GM11168 (cell line): Measurements from ENCODE around the gene MPRIP.

Source experiments
- in situ Hi-C: fragments of 300-500 bp; cut with MboI; formaldehyde crosslinking; loops from one replicate; pipeline ENCODE4 v1.12.0; 2022; ENCODE audit warnings: low sequenced_read_pairs; ENCODE audit not compliant: unreplicated experiment

MPRIP gene

DNA sequence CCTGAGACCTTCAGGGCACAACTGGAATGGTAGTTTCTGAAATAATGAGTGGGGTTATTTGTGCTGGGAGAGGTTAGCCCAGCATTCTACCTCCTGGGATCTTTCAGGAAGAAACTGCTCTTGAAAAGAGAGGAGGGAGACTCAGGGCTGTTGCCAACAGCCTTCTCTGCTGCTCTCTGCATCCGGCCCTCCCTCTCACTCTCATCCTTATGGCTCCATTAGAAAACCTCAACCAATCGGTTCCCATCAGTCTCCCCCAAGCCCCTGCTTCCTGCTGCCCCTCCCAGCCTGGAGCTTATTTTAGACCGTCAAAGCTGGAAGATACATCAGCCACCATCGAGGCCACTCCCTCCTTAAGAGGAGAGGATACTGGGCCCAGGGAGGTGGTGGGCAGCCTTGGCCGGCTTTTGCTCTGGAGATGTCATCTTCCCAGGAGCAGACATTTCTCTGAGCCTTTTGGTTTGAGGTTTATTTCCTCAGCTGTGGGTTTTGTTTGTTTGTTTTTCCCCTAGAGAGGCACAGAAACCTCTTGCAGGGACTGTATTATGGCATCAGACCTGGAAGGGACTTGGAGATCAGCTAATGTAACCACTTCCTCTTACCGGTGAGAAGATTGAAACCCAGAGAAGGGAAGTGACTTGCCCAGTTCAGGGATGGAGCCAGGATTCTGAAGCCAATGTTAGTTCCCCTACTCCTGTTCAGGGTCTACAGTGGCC, 2.7 kb downstream of the MPRIP start:
- in situ Hi-C loops: no loop called here

DNA sequence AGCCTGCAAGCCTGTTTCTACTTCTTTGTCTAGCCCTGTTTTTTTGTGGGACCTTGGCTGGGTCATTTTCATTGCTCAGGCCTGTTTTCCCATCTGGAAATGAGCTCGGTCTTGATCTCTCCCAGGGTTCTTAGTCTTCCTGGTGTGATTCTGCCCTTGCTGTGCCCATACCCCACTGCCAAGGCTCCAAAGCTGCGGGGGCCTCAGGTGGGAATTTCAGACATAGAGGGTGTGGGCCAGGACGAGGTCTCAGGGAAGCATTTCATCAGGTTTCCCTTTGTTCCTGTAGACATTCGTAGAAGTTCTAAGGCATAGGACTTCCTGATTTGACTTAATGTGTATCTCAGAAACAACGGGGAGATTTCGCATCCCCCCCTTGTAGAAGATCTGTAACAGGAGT, 5.8 kb downstream of the MPRIP start:
- in situ Hi-C loops: no loop called here

DNA sequence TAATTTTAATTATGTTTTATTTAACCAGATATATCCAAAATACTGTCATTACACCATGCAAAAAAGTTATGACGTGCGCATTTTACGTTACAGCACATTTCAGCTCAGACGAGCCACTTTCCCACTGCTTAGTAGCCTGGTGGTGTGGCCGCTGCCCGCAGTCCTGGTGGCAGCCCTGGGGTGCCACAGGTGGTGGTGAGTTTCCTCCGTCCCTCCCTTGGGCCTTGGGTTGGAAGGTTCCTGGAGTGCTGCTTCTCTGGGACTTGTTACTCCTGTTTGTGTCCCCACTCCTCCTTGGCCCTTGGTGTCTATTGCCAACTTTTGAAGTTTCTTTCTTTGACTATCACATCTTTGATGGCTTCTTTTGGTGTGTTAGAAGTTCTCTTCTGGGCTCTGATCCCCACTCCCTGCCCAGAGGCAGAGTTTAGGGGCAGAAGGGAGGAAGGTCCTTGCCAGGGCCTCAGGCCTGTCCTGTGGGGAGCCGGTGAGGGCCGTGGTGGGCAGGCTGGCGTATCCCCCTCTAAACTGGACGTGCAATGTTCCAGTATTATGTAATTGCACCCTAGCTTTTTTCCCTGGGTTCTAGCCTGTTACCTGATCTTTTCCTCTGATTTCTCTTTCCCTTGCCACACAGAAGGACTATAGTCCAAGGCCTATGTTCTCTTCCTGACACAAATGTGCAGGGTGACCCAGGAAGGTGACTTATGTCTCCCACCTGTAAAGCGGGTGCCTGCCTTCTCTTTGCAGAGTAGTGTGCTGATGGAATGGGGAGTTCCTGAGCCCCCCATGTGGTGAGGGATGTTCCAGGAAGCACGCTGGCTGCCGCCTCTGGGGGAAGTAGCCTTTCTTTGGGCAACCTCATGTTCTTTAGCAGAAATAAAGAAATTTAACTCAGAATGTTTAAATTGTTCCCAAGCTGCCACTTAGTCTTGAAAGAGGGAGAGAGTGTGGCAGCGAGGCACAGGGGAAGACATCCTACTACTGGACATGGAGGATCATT, 8.4 kb downstream of the MPRIP start:
- in situ Hi-C loops: no loop called here

DNA sequence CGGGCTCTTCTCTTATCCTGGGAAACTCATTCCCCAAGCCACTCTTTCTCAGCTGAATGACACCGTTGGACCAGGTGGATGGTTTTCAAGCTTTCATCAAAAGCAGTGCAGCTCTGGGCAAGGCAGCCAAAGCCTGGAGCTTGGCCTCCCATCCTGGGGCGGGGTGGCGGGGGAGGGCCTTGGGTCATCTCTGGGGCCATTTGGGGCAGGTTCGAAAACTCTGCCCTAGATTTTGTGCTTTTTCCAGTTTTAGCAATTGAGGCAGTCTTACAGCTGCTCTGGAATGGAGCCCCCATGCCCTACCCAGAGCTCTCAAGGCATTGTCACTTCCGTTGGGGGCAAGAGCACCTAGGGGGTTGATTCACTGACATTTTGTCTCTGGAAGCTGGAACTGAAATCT, 9.1 kb downstream of the MPRIP start:
- in situ Hi-C loops: no loop called here

DNA sequence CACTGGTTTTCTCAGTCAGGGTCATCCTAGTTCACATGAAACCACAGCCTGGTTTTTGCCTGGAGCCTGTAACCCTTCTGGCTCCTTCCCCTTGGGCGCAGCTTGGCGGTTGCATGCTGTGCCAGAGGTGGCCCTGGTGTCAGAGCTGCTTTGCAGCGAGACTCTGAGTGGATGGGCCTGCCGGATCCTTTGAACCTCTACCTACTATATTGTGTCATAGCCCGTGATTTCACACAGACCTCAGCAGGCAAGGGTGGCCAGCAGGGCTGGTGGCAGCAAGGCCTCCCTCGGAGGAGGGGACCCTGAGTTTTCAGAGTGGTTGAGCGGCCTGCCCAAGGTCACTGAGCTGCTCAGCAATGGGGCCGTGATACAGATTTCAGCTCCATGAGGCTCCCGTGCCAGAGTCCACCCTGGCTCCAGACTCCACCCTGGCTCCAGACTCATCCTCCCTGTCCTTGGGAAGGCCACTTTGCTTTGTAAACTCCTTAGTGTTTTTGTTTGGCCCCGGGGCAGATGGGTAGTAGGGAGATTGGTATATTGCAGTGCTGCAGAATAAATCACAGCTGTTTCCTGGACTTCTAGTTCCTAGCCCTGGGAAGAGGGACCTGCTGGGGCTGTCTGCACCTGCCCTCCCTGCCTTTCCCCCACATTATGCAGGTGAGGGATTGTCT, 9.7 kb downstream of the MPRIP start:
- in situ Hi-C loops: no loop called here

DNA sequence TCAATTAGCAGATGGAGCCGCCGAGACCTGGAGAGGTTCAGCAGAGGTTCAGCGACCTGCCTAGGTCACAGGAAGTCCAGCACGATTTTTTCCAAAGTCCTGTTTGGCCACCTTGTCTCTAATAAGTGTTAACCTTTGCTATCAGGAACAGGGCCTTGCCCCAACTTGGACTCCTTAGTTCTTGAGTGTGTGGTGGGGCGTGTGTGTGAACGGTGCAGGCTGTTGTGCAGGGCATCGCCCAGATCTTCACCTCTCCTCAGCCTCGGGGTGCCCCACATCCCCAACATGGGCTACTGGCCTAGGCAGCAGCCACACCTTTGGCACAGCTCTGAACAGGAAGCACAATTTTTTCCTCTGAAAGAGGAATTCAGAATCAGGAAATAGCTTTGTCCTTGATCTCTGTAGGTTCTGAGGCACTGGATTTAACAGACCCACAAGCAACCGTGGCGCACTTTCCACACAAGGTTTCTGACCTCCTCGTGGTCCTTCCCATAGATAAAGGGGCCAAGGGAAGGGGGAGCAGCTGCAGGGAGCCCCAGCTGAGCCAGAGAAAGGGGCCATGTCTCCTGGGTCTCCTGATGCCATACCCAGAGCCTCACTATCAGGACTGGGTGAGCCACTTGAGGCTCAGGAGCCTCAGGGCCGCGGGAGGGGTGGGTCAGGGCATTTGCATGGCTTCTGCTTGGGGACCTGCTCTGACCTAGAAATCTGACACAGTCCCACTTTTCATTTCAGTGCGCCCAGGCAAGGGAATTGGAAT, 10.4 kb downstream of the MPRIP start:
- in situ Hi-C loops: no loop called here

DNA sequence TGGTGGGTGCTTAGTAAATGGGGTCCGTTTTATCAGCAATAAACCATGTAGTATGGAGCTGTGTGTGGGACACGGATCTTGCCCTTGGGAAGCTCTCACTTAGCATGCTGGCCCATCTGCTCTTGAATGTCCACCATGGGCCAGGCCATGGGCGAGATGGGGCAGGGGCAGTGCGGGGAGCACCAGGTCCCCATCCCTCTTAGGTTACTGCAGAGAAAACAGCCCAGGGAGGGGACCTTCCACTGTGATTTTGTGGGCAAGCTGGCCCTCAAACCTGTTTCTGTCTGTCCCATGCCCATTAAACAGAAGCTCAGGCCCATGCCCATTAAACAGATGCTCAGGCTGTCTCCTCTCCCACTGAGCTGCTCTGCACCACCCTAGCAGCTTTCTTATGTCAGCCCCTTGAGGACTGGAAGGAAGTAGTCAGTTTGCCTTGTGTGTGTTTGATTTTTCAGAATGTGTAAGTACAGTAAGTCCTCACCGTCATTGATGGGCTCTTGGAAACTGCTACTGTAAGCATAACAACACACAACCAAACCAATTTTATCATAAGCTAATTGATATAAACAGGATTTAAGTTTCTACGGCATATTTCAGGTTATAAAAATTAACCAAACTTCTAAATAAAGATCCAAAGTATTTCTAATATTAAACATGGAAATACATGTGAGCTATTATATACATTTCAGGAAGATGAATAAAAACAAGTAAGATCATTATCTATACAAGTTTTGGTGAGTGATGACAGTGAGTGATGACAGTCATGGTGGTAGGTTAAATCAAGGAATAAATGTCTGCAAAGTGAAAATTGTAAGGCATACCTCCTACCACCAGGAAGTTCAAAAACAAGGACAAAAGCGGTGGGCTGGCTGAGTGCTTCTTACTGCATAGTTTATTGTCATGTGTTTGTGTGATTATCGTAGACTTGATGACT, 11.5 kb downstream of the MPRIP start:
- in situ Hi-C loops: no loop called here

DNA sequence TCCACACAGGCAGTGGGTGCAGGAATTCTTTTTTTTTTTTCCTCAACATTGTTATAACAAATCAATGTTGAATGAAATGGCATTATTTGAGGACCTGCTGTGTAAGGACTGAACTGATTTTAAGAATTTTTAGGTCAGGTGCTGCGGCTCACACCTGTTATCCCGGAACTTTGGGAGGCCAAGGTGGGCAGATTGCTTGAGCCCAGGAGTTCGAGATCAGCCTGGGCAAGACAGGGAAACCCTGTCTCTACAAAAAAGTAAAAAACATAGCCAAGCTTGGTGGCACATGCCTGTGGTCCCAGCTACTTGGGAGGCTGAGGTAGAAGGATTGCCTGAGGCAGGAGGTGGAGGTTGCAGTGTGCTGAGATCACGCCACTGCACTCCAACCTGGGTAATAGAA, 12.4 kb downstream of the MPRIP start:
- in situ Hi-C loops: no loop called here

DNA sequence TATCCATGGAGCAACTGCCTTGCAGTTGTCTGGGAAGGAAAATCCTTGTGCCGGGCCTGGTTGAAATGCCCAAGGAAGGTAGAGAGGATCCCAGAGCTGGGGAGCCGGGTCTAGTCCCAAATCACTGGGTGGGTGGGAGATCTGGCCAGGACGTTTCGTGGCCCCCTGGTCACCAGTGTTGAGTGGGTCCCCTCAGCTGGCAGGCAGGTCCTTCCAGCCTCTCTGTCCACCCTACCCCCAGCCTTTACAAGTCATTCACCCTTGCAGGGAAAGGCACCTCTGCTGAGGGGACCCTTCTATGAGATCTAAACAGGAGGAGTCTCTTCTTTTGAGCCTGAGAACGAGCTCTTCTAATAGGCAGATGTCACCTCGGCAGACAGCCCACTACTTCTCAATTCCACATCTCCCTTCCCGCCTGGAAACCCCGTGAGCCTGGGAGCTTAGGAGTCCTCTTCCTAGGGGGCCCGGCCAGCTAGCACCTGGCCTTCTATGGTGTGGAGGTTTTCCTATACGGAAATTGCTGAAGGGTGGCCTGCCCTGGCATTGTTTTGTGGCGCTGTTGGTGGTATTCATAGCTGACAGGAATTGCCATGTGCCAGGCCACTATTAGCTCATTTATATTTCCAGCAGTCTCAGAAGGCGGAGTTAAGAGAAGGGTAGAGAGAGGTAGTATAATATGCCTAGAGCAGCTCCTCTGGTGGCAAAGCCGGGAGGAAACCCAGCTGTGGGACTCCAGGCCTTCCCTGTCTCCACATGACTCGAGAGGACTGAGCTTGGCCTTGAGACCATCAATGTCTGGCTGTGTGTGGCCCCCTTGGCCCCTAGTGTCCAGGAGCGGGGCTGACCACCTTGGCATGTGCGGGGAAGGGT, 13.3 kb downstream of the MPRIP start:
- in situ Hi-C loops: no loop called here

DNA sequence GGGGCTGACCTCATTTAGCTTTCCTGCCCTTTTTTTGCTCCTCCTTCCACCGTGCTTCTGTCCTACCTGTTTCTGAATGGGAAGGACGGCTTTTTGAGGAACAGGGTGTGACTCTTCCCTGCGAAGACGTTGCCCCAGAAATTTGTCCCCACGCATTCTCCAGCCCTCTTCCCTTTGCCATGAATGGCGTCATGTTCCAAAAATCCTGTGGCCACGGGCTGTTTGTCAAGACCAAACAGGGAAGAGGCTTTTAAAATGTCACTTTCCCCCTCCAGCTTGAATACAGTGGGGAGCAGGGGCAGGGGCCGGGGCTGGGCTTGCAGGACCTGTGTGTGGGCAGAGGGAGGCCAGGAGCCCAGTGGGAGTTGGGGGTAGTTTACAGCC, 13.9 kb downstream of the MPRIP start:
- in situ Hi-C loops: no loop called here

DNA sequence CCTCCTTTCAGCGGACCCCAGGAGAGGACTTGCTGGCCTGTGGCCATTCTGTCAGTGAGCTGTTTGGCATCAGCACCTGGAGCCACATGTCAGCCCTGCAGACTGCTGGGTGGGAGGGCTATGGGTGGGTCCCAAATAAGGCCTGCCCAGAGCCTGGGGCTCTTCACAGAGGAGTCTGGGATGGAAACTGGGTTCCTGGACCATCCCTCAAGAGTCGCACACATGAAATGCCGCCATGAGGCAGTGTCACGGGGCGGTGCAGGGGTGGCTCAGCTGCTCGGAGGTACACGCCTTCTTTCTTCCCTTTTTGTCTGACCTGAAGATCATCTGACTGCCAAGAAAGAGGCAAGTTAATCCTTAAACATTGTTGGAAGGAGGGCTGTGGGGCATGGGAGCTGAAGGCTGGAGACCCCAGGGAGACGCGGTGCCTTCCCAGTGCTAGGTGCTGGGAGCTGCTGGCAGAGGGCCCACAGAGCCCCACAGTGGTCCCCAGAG, 14.8 kb downstream of the MPRIP start:
- in situ Hi-C loops: no loop called here

DNA sequence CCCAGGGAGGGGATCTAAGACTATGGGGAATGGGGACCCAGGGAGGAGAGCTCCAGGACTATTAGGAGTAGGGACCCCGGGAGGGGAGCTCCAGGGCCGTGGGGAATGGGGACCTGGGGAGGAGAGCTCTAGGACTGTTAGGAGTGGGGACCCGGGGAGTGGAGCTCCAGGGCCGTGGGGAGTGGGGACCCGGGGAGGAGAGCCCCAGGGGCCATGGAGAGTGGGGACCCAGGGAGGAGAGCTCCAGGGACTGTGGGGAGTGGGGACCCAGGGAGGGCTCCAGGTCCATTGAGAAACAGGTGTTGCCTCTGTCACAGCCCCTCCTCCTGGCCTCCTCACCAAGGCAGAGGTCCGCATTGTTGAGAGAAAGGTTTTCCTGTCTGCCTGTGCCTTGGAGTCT, 16.0 kb downstream of the MPRIP start:
- in situ Hi-C loops: no loop called here

DNA sequence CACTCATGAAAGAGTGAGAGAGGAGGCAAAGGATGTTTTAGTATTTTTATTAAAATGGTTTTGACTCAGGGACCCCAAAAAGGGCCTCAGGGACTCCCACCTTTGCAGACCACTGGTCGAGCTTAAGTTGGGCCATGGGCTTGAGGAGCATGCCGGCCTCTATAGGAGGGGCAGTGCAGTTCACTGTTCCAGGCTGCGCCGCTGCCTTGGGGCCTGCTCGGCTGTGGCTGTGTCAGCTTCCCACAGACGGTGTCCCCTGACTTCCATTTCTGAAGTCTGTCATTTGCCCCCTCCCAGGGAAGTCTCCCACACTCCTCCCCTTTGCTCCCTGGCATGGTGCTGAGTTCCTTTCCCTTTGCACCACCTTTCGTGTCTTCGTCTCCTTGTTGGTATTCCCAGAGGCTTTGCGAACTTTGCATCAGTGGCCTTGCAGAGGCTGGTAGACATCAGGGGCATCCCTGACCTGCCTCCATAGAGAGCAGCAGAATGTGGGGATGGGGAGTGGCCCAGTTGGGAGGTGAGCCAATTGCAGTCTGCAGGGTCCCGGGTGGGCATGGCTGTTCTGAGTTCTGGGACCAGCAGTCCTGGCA, 17.1 kb downstream of the MPRIP start:
- in situ Hi-C loops: no loop called here

DNA sequence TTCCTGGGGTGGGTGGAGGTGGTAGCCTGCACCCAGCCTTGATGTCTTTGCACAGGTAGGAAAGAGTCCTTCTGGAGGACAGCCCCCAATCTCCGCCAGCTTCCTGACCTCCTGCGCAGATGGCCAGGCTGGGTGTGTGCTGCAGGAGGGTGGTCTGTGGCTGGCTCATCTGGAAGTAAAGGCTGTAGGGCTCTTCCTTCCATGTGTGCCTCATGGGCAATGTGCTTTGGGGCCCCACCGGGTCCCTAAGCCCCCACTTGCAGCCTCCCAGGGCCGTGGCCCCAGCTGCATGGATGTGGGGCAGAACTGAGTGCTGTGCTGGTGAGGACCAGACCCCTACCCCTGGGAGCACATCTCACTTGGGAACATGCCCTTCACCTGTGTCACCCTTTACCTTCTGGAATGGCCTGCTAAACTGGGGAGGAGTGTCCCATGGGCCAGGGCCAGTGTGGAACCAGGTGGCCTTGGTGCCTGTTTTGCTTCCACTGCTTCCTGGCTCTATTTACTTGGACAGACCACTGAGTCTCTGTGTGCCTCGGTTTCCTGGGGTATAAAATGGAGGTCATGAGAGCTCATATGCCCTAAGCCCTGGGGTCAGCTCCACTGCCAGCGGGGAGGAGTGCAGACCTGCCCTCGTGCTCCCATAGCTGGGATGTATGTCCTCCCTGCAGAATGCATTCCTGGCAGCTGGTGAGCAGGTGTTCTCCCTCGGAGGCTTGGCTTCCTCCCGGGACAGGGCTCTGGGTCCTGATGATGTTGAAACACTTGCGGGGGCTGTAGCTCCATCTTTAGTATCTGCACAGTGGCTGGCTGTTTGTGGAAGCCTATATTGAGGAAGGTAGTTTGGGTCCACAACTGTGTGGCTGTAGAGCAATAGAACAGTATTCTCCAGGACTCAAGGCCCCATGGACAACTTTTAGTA, 18.0 kb downstream of the MPRIP start:
- in situ Hi-C loops: no loop called here

DNA sequence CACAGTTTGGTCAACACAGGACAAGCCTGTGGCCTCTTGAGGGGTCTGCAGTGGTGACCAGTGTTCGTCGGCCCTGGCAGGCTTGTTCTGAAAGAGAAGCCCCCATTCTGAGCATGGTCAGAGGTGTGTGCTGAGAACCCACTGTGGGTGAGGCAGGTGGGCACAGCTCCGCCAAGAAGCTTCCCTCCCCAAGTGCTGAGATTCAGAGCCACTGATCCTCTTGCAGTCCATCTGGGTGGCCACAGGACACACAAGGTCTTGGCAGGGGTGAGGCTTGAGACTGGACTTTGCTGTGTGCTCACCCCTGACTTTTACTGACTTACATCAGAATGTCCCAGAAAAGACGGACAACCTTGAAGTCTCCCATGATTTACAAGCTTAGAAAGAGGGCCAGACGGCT, 18.7 kb downstream of the MPRIP start:
- in situ Hi-C loops: no loop called here

DNA sequence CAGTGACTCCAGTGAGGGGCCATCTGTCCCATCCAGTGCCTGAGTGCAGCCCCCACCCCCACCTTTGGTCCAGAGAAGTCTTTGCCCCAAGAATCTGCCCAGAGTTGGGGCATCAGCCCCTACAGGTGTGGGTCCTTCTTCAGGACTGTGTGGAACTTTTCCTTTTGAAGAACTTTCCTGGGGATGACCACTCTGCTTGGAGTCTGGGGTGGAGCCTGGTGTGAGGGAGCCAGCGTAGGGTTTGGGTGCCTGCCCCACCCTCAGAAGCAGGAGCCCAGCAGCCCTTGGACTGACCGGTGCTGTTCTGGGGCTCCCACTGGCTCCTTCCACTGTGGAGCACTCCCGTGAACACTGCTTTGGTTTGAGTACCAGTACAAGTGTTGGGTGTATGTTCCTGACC, 19.3 kb downstream of the MPRIP start:
- in situ Hi-C loops: no loop called here

DNA sequence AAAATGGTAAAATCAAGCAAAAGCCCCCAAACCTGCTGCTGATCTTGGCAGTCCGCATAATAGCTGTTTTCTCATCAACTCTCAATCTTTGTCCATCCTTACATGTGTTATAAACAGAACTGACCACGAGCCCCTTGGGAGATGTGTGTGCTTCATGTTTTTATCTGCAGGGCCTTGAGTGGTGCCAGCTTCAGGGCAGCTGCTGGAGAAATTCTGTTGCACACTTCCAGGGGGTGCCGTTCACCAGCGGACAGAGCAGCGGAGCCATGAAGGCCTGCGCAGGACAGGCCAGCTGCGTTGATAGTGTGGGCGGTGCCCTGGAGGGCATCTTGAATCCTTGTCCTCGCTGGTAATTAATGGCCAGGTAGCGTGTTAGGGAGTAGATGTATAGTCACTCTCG, 20.1 kb downstream of the MPRIP start:
- in situ Hi-C loops: no loop called here
